ENCODE data around the gene ZNF367.
A peak's percentile ranks its signal among the peaks of the same experiment; 100 is the strongest.

ZNF367 gene

GRCh38 chr9:96418083-96418919 is at the start of gene ZNF367:
ZNF367 (minus strand) TSS chr9:96418370; CDS start chr9:96418032, 338 bp downstream.
- DNase-seq = peak; percentile 97

GRCh38 chr9:96467784-96468183 is 49.6 kb upstream of the ZNF367 start:
- no peak for DNase-seq

GRCh38 chr9:96464426-96464825 is 46.3 kb upstream of the ZNF367 start:
- no peak for DNase-seq

GRCh38 chr9:96462541-96462940 is 44.4 kb upstream of the ZNF367 start:
- DNase-seq = peak; percentile 67

- DNase-seq = no peak
Observed at GRCh38 chr9:96461336-96461735, 43.2 kb upstream of the ZNF367 start.

- no peak for DNase-seq
Observed at GRCh38 chr9:96460882-96461281, 42.7 kb upstream of the ZNF367 start.

GRCh38 chr9:96460470-96460869 is 42.3 kb upstream of the ZNF367 start:
- DNase-seq = no peak

GRCh38 chr9:96459268-96460007 is 41.3 kb upstream of the ZNF367 start:
- no peak for DNase-seq

- no peak for DNase-seq
Observed at GRCh38 chr9:96458226-96458625, 40.1 kb upstream of the ZNF367 start.

- no peak for DNase-seq
Observed at GRCh38 chr9:96457266-96457665, 39.1 kb upstream of the ZNF367 start.

- DNase-seq = no peak
Observed at GRCh38 chr9:96453625-96454024, 35.5 kb upstream of the ZNF367 start.

- DNase-seq = peak; percentile 30
Observed at GRCh38 chr9:96450613-96451528, 32.7 kb upstream of the ZNF367 start.

- DNase-seq = peak; percentile 93
Observed at GRCh38 chr9:96449845-96450612, 31.9 kb upstream of the ZNF367 start, which contains the start of gene HABP4. HABP4 (plus strand) TSS chr9:96450169; CDS start chr9:96450280, 111 bp downstream.

- DNase-seq = peak; percentile 74
Observed at GRCh38 chr9:96449523-96449844, 31.3 kb upstream of the ZNF367 start.

GRCh38 chr9:96448546-96449170 is 30.5 kb upstream of the ZNF367 start:
- DNase-seq = no peak

- DNase-seq = no peak
Observed at GRCh38 chr9:96447406-96447805, 29.2 kb upstream of the ZNF367 start.

GRCh38 chr9:96442491-96442890 is 24.3 kb upstream of the ZNF367 start:
- DNase-seq = no peak

GRCh38 chr9:96441798-96442445 is 23.8 kb upstream of the ZNF367 start:
- DNase-seq = peak; percentile 56

- DNase-seq = no peak
Observed at GRCh38 chr9:96440671-96441199, 22.6 kb upstream of the ZNF367 start.

GRCh38 chr9:96437454-96437853 is 19.3 kb upstream of the ZNF367 start:
- no peak for DNase-seq
